ENCODE data around the gene RAB19. TPM values are rescaled to one million over a fixed set of nuclear protein-coding genes. Genes with fewer than 3 reads are reported as not detected.
"Not testable (repeated sequence)": the region's sequence is repeated elsewhere in the genome, so short reads cannot be mapped to it uniquely, and the experiment has no call there.

Gene RAB19
- total RNA-seq, 1 donor from 2014 or later = 2.9 TPM

- Histone ChIP-seq H3K4me3 (no peak overlapping the region), H3K9me3 (no peaks in the 10 kb centered on the region), H3K4me1 (no peaks in the 10 kb centered on the region), H3K36me3 (peaks cover 18% of the 10 kb centered on the region), H3K27ac (no peak overlapping the region), H3K27me3 (no peaks in the 10 kb centered on the region)
- intact Hi-C loops (cut with DNase I) = no loop called here
- TF ChIP-seq, protein P1, sequence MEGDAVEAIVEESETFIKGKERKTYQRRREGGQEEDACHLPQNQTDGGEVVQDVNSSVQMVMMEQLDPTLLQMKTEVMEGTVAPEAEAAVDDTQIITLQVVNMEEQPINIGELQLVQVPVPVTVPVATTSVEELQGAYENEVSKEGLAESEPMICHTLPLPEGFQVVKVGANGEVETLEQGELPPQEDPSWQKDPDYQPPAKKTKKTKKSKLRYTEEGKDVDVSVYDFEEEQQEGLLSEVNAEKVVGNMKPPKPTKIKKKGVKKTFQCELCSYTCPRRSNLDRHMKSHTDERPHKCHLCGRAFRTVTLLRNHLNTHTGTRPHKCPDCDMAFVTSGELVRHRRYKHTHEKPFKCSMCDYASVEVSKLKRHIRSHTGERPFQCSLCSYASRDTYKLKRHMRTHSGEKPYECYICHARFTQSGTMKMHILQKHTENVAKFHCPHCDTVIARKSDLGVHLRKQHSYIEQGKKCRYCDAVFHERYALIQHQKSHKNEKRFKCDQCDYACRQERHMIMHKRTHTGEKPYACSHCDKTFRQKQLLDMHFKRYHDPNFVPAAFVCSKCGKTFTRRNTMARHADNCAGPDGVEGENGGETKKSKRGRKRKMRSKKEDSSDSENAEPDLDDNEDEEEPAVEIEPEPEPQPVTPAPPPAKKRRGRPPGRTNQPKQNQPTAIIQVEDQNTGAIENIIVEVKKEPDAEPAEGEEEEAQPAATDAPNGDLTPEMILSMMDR (IDR thresholded peaks at IDR 0.05) = no peak
- ATAC-seq (no peak), DNase-seq (no peak)
Measured at GRCh38 chr7:140448781-140449480, 45.1 kb downstream of the RAB19 start.

DNA sequence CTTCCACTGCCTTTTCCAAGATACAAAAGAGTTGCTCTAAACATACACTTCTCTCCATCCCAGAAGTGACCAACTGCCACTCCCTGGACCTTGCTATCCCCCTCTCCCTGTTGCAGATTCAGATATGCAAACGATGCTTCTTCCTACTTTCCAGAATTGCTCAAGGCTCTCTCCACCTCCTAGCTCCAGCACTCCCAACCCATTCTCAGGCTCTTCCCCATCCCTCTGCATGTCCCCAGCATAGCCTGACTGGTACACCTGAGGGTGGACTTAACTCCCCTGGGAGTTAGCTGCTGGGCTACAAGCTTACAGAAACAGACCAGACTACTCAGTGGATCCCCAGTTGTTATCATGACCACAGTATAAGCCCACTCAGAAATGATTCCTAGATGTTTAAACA is 47.9 kb downstream of the RAB19 start:
- no peak overlapping the region for H3K27ac ChIP-seq
- H3K4me3 ChIP-seq = no peak overlapping the region
- ATAC-seq (no peak), DNase-seq (no peak)
- no peaks in the 10 kb centered on the region for H3K27me3 ChIP-seq
- H3K4me1 ChIP-seq = no peaks in the 10 kb centered on the region
- TF ChIP-seq, protein P1 (IDR thresholded peaks at IDR 0.05) = no peak
- H3K36me3 ChIP-seq = peaks cover 45% of the 10 kb centered on the region
- intact Hi-C loops (cut with DNase I) = no loop called here
- H3K9me3 ChIP-seq = no peaks in the 10 kb centered on the region

- intact Hi-C loops (cut with DNase I) = no loop called here
- ATAC-seq (no peak), DNase-seq (no peak)
- no peak overlapping the region for H3K4me3 ChIP-seq
- H3K27ac ChIP-seq = no peak overlapping the region
- no peaks in the 10 kb centered on the region for H3K4me1 ChIP-seq
- peaks cover 58% of the 10 kb centered on the region for H3K36me3 ChIP-seq
- TF ChIP-seq, protein P1 (IDR thresholded peaks at IDR 0.05) = no peak
- H3K9me3 ChIP-seq = no peaks in the 10 kb centered on the region
- H3K27me3 ChIP-seq = no peaks in the 10 kb centered on the region
Measured at GRCh38 chr7:140453273-140453672, 49.4 kb downstream of the RAB19 start.

- H3K4me1 ChIP-seq; DNase-seq; H3K9me3 ChIP-seq; H3K4me3 ChIP-seq; H3K27ac ChIP-seq; intact Hi-C loops (cut with DNase I); H3K27me3 ChIP-seq; ATAC-seq: not testable (repeated sequence)
- peaks cover 66% of the 10 kb centered on the region for H3K36me3 ChIP-seq
Measured at GRCh38 chr7:140453785-140454656, 50.2 kb downstream of the RAB19 start.

DNA sequence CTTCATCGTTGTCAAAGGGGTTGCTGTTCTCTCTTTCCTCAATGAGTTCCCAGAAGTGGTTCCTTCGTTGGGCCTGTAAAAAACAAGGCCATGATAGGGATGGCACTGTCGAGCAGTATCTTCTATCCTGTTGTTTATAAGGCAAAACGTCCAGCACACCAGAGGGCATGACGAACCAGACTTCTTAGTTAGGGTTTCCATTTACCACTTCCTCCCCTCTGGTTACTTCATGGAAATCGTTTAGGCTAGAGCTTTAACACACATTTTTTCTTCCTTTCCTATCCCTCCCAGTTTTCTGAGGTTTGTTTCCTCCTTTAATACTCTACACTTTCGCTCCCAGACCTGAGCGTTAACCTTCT is 50.8 kb downstream of the RAB19 start:
- H3K9me3 ChIP-seq = no peaks in the 10 kb centered on the region
- ATAC-seq (no peak), DNase-seq (no peak)
- H3K27ac ChIP-seq = no peak overlapping the region
- peaks cover 72% of the 10 kb centered on the region for H3K36me3 ChIP-seq
- no peaks in the 10 kb centered on the region for H3K4me1 ChIP-seq
- no peak overlapping the region for H3K4me3 ChIP-seq
- intact Hi-C loops (cut with DNase I) = no loop called here
- H3K27me3 ChIP-seq = no peaks in the 10 kb centered on the region
- TF ChIP-seq, protein P1 (IDR thresholded peaks at IDR 0.05) = no peak

DNA sequence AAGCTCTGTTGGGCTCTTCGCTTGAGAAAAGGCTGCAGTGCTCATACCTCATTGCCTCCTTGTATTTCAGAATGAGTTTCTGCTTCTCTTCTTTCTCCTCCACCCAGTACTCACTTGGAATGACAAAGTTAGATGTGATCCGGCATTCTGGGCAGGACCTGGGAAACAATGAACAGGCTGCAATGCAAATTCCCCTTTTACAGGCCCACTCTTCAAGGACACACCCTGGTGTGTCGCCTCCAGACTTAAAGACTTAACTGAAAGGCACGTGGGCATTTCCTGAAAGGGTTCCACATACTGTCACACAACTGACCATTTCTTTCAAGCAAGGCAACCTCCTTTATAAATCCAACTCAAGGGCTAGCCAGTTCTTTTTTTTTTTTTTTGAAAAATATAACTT is 51.9 kb downstream of the RAB19 start:
- DNase-seq = no peak
- Histone ChIP-seq H3K4me1 (no peaks in the 10 kb centered on the region), H3K9me3 (no peaks in the 10 kb centered on the region), H3K27ac (no peak overlapping the region), H3K27me3 (no peaks in the 10 kb centered on the region), H3K4me3 (no peak overlapping the region), H3K36me3 (peaks cover 80% of the 10 kb centered on the region)
- ATAC-seq = peak; percentile 22
- TF ChIP-seq, protein P1 (IDR thresholded peaks at IDR 0.05) = no peak
- intact Hi-C loops (cut with DNase I) = no loop called here

All from upper lobe of right lung (tissue), 1 donor.